Measurements from ENCODE around the gene PNLIPRP2. TPM values are rescaled to one million over a fixed set of nuclear protein-coding genes. Genes with fewer than 3 reads are reported as not detected.

PNLIPRP2 gene
- total and polyA plus RNA-seq, 2 experiments from 2014 or later: 16.7 to 21.1 TPM

- Histone ChIP-seq H3K4me3 (no peak overlapping the region), H3K79me2 (no peaks in the 10 kb centered on the region)
- DNase-seq (ENCODE audit: low spot score): peak; percentile 22
Observed at GRCh38 chr10:116598329-116598728, 22.4 kb upstream of the PNLIPRP2 start.

GRCh38 chr10:116599991-116600390 is 20.8 kb upstream of the PNLIPRP2 start:
- Histone ChIP-seq H3K4me1 (ENCODE audit: insufficient read depth) (no peaks in the 10 kb centered on the region), H3K27ac (no peak overlapping the region), H3K27me3 (peaks cover 11% of the 10 kb centered on the region), H3K9me2 (replicated peaks; ENCODE audit: insufficient read depth) (no peaks in the 10 kb centered on the region), H3K4me2 (no peak overlapping the region), H3K79me2 (no peaks in the 10 kb centered on the region), H3K4me3 (no peak overlapping the region), H2AFZ (no peak overlapping the region), H3K9me3 (ENCODE audit: low read depth) (no peaks in the 10 kb centered on the region), H3K36me3 (replicated peaks; ENCODE audit: insufficient read depth, low read depth) (no peaks in the 10 kb centered on the region), H4K20me1 (ENCODE audit: insufficient read depth, poor library complexity, severe bottlenecking) (no peaks in the 10 kb centered on the region)
- 63% methylated on average over 5 of the region's 5 CpGs for WGBS (ENCODE audit: low lambda C conversion rate, missing lambda C conversion rate)
- DNase-seq (ENCODE audit: low spot score): no peak
- no peak for TF ChIP-seq EZH2 (IDR thresholded peaks at IDR 0.05; ENCODE audit: borderline replicate concordance)
- no peak for TF ChIP-seq EZH2phosphoT487 (IDR thresholded peaks at IDR 0.05; ENCODE audit: low read depth, severe bottlenecking, unreplicated experiment)
- no peak for TF ChIP-seq CTCF (IDR thresholded peaks at IDR 0.05; ENCODE audit: poor library complexity)

More at GRCh38 chr10:116598329-116598728, 22.4 kb upstream of the PNLIPRP2 start:
- H3K27me3 ChIP-seq: peaks cover 17% of the 10 kb centered on the region
- no peaks in the 10 kb centered on the region for H3K9me3 ChIP-seq (ENCODE audit: low read depth)
- no peak overlapping the region for H3K4me2 ChIP-seq
- TF ChIP-seq EZH2 (IDR thresholded peaks at IDR 0.05; ENCODE audit: borderline replicate concordance) (no peak), CTCF (IDR thresholded peaks at IDR 0.05; ENCODE audit: poor library complexity) (no peak), EZH2phosphoT487 (IDR thresholded peaks at IDR 0.05; ENCODE audit: low read depth, severe bottlenecking, unreplicated experiment) (no peak)
- no peak overlapping the region for H3K27ac ChIP-seq
- H3K36me3 ChIP-seq (replicated peaks; ENCODE audit: insufficient read depth, low read depth): no peaks in the 10 kb centered on the region
- no peak overlapping the region for H2AFZ ChIP-seq
- no peaks in the 10 kb centered on the region for H3K9me2 ChIP-seq (replicated peaks; ENCODE audit: insufficient read depth)
- H4K20me1 ChIP-seq (ENCODE audit: insufficient read depth, poor library complexity, severe bottlenecking): no peaks in the 10 kb centered on the region
- H3K4me1 ChIP-seq (ENCODE audit: insufficient read depth): no peaks in the 10 kb centered on the region

- Histone ChIP-seq H3K27me3 (peaks cover 7% of the 10 kb centered on the region), H3K4me3 (no peak overlapping the region), H3K9me2 (replicated peaks; ENCODE audit: insufficient read depth) (no peaks in the 10 kb centered on the region), H4K20me1 (ENCODE audit: insufficient read depth, poor library complexity, severe bottlenecking) (no peaks in the 10 kb centered on the region), H2AFZ (no peak overlapping the region), H3K36me3 (replicated peaks; ENCODE audit: insufficient read depth, low read depth) (no peaks in the 10 kb centered on the region), H3K27ac (no peak overlapping the region), H3K9me3 (ENCODE audit: low read depth) (no peaks in the 10 kb centered on the region), H3K79me2 (no peaks in the 10 kb centered on the region), H3K4me1 (ENCODE audit: insufficient read depth) (no peaks in the 10 kb centered on the region), H3K4me2 (no peak overlapping the region)
- no peak for TF ChIP-seq CTCF (IDR thresholded peaks at IDR 0.05; ENCODE audit: poor library complexity)
- TF ChIP-seq EZH2phosphoT487 (IDR thresholded peaks at IDR 0.05; ENCODE audit: low read depth, severe bottlenecking, unreplicated experiment): no peak
- no peak for TF ChIP-seq EZH2 (IDR thresholded peaks at IDR 0.05; ENCODE audit: borderline replicate concordance)
- no peak for DNase-seq (ENCODE audit: low spot score)
- WGBS (ENCODE audit: low lambda C conversion rate, missing lambda C conversion rate): 88% methylated on average over 10 of the region's 10 CpGs
Observed at GRCh38 chr10:116602648-116603400, 17.9 kb upstream of the PNLIPRP2 start.
